ENCODE measurements around the gene SMURF1. TPM values are rescaled to one million over a fixed set of nuclear protein-coding genes. Genes with fewer than 3 reads are reported as not detected.

SMURF1 gene
- total RNA-seq, 3 donors from 2014 or later (not counting 1 experiment from before 2014, with no cell fraction given), result 33.3 to 34.7 (median 34.2) TPM

GRCh38 chr7:99005776-99006175 is 138.1 kb downstream of the SMURF1 start:
- H3K27ac Mint-ChIP-seq, result no peak overlapping the region
- Histone ChIP-seq H3K4me3 (ENCODE audit: low read length) (no peak overlapping the region), H3K9me3 (ENCODE audit: control insufficient read depth, insufficient read depth, low read length) (no peaks in the 10 kb centered on the region), H3K27ac (ENCODE audit: low read length) (no peak overlapping the region), H3K27me3 (ENCODE audit: control insufficient read depth, insufficient read depth, low read length) (no peaks in the 10 kb centered on the region), H3K36me3 (ENCODE audit: control insufficient read depth, insufficient read depth, low read length) (peaks cover 56% of the 10 kb centered on the region), H3K4me1 (ENCODE audit: control insufficient read depth, insufficient read depth, low read length) (no peaks in the 10 kb centered on the region)
- no peaks in the 10 kb centered on the region for H3K27me3 Mint-ChIP-seq (ENCODE audit: low read depth in 2 of 2)
- DNase-seq, result no peak
- ATAC-seq, result no peak
- no peaks in the 10 kb centered on the region for H3K9me3 Mint-ChIP-seq
- WGBS (ENCODE audit: insufficient coverage), result 85% methylated on average over 15 of the region's 15 CpGs
- peaks cover 5 to 8% of the 10 kb centered on the region in 2 donors for H3K4me1 Mint-ChIP-seq
- H3K4me3 Mint-ChIP-seq, result no peak overlapping the region
- TF ChIP-seq CTCF (IDR thresholded peaks at IDR 0.05), result no peak
- H3K36me3 Mint-ChIP-seq, result no peaks in the 10 kb centered on the region
- intact Hi-C loops (cut with micrococcal nuclease), result no loop called here

- WGBS (ENCODE audit: insufficient coverage), result 97% methylated on average over 26 of the region's 26 CpGs
- H3K9me3 ChIP-seq (ENCODE audit: control insufficient read depth, insufficient read depth, low read length), result no peaks in the 10 kb centered on the region
- no peak for ATAC-seq
- H3K36me3 ChIP-seq (ENCODE audit: control insufficient read depth, insufficient read depth, low read length), result peaks cover 60% of the 10 kb centered on the region
- Mint-ChIP-seq H3K27me3 (ENCODE audit: low read depth in 2 of 2) (no peaks in the 10 kb centered on the region), H3K4me1 (peaks cover 5 to 8% of the 10 kb centered on the region in 2 donors), H3K9me3 (no peaks in the 10 kb centered on the region), H3K27ac (no peak overlapping the region), H3K36me3 (no peaks in the 10 kb centered on the region), H3K4me3 (no peak overlapping the region)
- no peak overlapping the region for H3K4me3 ChIP-seq (ENCODE audit: low read length)
- no peaks in the 10 kb centered on the region for H3K4me1 ChIP-seq (ENCODE audit: control insufficient read depth, insufficient read depth, low read length)
- H3K27ac ChIP-seq (ENCODE audit: low read length), result no peak overlapping the region
- no peak for DNase-seq
- intact Hi-C loops (cut with micrococcal nuclease), result no loop called here
- H3K27me3 ChIP-seq (ENCODE audit: control insufficient read depth, insufficient read depth, low read length), result no peaks in the 10 kb centered on the region
- TF ChIP-seq CTCF (IDR thresholded peaks at IDR 0.05), result no peak
Measured at GRCh38 chr7:99004781-99005500, 139.0 kb downstream of the SMURF1 start.

- Mint-ChIP-seq H3K4me3 (no peak overlapping the region), H3K4me1 (peaks cover 5 to 8% of the 10 kb centered on the region in 2 donors), H3K27me3 (ENCODE audit: low read depth in 2 of 2) (no peaks in the 10 kb centered on the region), H3K27ac (no peak overlapping the region), H3K9me3 (no peaks in the 10 kb centered on the region), H3K36me3 (no peaks in the 10 kb centered on the region)
- intact Hi-C loops (cut with micrococcal nuclease), result no loop called here
- 98% methylated on average over 8 of the region's 8 CpGs for WGBS (ENCODE audit: insufficient coverage)
- no peaks in the 10 kb centered on the region for H3K4me1 ChIP-seq (ENCODE audit: control insufficient read depth, insufficient read depth, low read length)
- DNase-seq (no peak), ATAC-seq (no peak)
- H3K36me3 ChIP-seq (ENCODE audit: control insufficient read depth, insufficient read depth, low read length), result peaks cover 65% of the 10 kb centered on the region
- no peaks in the 10 kb centered on the region for H3K9me3 ChIP-seq (ENCODE audit: control insufficient read depth, insufficient read depth, low read length)
- TF ChIP-seq CTCF (IDR thresholded peaks at IDR 0.05), result no peak
- H3K27me3 ChIP-seq (ENCODE audit: control insufficient read depth, insufficient read depth, low read length), result no peaks in the 10 kb centered on the region
- H3K4me3 ChIP-seq (ENCODE audit: low read length), result no peak overlapping the region
- no peak overlapping the region for H3K27ac ChIP-seq (ENCODE audit: low read length)
Measured at GRCh38 chr7:99004216-99004615, 139.7 kb downstream of the SMURF1 start.

GRCh38 chr7:99003419-99003818 is 140.5 kb downstream of the SMURF1 start:
- H3K27me3 ChIP-seq (ENCODE audit: control insufficient read depth, insufficient read depth, low read length), result no peaks in the 10 kb centered on the region
- H3K4me1 ChIP-seq (ENCODE audit: control insufficient read depth, insufficient read depth, low read length), result no peaks in the 10 kb centered on the region
- H3K9me3 Mint-ChIP-seq, result no peaks in the 10 kb centered on the region
- no peaks in the 10 kb centered on the region for H3K9me3 ChIP-seq (ENCODE audit: control insufficient read depth, insufficient read depth, low read length)
- H3K4me3 ChIP-seq (ENCODE audit: low read length), result no peak overlapping the region
- no peak for DNase-seq
- no peak for ATAC-seq
- TF ChIP-seq CTCF (IDR thresholded peaks at IDR 0.05), result no peak
- H3K36me3 Mint-ChIP-seq, result no peaks in the 10 kb centered on the region
- no peak overlapping the region for H3K27ac ChIP-seq (ENCODE audit: low read length)
- 87% methylated on average over 13 of the region's 15 CpGs for WGBS (ENCODE audit: insufficient coverage)
- H3K27ac Mint-ChIP-seq, result no peak overlapping the region
- H3K36me3 ChIP-seq (ENCODE audit: control insufficient read depth, insufficient read depth, low read length), result peaks cover 62% of the 10 kb centered on the region
- intact Hi-C loops (cut with micrococcal nuclease), result no loop called here
- H3K4me1 Mint-ChIP-seq, result peaks cover 5 to 8% of the 10 kb centered on the region in 2 donors
- no peak overlapping the region for H3K4me3 Mint-ChIP-seq
- H3K27me3 Mint-ChIP-seq (ENCODE audit: low read depth in 2 of 2), result no peaks in the 10 kb centered on the region
